Head of caudate nucleus (tissue), 42 donors: ENCODE results near the gene SLC37A1.
A peak's percentile ranks its signal among the peaks of the same experiment; 100 is the strongest.

ENCODE experiments used
- DNase-seq, 42 donors: peaks; one replicate each; pipeline versions ENCODE4 v3.0.0 to v3.0.0-alpha.2; 2020 to 2021; ENCODE audit warnings: mixed read lengths in 7 of 42
- intact Hi-C: fragments of 100-400 bp; cut with DNase I; formaldehyde crosslinking; loops from one replicate; pipeline ENCODE4 v1.15.0; 2022

SLC37A1 gene

GRCh38 chr21:42536601-42537000, 22.9 kb downstream of the SLC37A1 start:
- intact Hi-C loops, result no loop called here
- peak in 2 of 42 donors; percentile 10 to 13 for DNase-seq

DNA sequence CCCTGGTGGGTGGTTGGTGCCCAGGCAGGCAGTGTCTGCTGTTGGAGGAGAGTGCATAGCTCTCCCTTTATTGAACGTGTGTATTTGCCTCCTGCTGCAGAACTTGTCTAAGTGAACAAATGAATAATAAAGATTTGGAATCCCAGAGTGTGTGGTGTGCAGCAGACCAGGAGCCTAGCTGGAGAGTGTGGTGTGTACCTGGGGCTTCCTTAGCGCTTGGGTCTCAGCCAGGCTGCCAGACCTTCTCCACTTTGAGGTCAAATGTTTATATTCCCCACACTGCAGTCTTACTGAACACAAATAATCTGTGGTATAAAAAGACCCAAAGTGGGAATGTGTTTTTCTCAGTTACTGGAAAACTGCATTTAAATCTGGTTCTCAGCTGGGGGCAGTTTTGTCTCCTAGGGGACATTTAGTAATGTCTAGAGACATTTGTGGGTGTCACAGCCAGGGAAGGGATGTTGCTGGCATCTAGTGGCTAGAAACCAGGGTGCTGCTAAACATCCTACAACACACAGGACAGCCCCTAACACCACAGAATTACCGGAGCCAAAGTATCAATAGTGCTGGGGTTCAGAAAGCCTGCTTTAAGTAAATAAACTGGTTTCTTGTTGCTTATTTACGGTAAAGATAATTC, 23.6 kb downstream of the SLC37A1 start:
- intact Hi-C loops, result no loop called here
- peak in 2 of 42 donors; percentile 9 to 17 for DNase-seq

DNA sequence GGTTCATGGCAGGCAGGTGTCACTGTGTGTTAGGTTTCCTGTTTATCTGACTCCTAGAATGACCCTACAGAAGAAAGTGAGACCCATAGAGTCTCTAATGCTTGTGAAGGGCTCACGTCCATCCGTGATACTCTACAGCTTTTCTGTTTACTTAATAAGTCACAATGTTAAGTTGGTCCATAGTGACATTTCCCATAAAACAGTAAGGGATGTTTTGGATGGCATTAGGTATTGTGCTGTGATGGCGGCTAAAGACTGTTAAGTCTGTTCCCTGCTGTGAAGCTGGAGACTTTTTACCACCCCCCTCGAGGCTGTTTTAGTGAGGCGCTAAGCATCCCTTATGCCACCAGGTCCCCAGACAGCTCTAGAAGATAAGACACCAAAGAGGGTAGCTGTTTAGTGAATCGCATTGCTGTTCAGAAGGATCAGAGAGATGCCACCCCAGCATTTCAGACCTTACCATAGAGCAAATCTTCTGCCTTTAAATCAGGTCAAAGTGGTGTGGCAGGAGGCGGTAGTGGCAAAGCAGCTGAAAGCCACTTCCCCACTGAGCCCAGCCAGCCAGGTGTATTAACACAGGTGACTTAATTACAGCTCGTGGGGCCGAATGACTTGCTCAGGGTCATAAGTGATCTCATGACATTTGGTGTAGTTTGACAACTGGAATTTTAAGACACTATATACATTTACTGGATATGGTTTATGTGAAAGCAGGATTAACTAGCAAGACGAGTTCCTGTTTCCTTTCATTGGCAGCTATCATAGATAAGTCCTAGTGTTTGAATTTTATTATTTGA, 25.0 kb downstream of the SLC37A1 start:
- intact Hi-C loops, result no loop called here
- peak in 1 of 42 donors; percentile 3 for DNase-seq

DNA sequence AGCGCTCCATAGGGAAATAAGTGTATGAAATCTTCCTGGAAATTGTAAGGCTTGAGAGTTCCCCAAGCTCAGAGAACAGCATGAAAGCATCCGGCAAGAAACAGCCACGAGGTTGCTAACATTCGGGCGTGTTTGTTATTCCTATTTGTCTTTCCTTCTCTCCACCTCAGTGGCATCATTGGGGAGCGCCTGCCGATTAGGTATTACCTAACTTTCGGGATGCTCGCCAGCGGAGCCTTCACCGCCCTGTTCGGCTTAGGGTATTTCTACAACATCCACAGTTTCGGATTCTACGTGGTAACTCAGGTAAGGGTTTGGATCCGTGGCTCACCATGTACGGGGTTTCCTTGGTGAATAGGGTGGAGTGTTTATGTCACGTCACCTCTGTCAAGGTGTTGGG, 25.7 kb downstream of the SLC37A1 start:
- DNase-seq, result peak in 1 of 42 donors; percentile 30
- intact Hi-C loops, result no loop called here

- no peak for DNase-seq
- intact Hi-C loops, result no loop called here
Measured at GRCh38 chr21:42539931-42540343, 26.3 kb downstream of the SLC37A1 start.

GRCh38 chr21:42540396-42540795, 26.7 kb downstream of the SLC37A1 start:
- intact Hi-C loops, result no loop called here
- peak in 1 of 42 donors; percentile 26 for DNase-seq

- intact Hi-C loops, result no loop called here
- DNase-seq, result peak in 1 of 42 donors; percentile 2
Measured at GRCh38 chr21:42541174-42541573, 27.5 kb downstream of the SLC37A1 start.

DNA sequence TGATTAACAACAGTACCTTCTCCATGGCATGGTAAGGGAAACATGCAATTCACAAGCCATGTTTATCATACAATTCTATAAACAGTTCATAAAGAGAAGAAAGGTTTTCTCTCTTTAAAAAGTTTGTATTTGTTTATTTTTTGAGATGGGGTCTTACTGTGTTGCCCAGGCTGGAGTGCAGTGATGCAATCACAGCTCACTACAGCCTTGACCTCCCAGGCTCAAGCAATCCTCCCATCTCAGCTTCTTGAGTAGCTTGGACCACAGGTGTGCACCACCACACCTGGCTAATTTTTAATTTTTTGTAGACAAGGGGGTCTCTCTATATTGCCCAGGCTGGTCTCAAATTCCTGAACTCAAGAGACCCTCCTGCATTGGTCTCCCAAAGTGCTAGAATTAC, 28.0 kb downstream of the SLC37A1 start:
- intact Hi-C loops, result no loop called here
- no peak for DNase-seq

DNA sequence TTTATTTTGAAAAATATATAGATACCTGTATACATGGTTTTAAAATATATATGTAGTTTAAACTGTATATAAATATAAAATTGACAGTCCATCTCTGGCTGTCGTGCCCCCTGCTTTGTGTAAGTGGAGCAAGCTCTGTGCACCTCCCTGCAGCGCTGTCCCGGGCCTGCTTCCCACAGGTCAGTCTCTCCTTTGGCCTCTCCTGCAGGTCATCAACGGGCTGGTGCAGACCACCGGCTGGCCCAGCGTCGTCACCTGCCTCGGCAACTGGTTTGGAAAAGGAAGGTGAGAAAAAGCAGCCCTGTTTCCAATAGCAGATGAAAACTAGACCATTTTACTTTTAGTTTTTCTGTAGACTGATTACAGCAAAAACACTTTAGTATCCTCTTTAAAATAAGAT, 28.5 kb downstream of the SLC37A1 start:
- intact Hi-C loops, result no loop called here
- DNase-seq, result peak in 1 of 42 donors; percentile 18

GRCh38 chr21:42542596-42542995, 28.9 kb downstream of the SLC37A1 start:
- DNase-seq, result peak in 1 of 42 donors; percentile 30
- intact Hi-C loops, result no loop called here

- intact Hi-C loops, result no loop called here
- peak in 3 of 42 donors; percentile 17 to 25 (median 19) for DNase-seq
Measured at GRCh38 chr21:42543106-42543847, 29.6 kb downstream of the SLC37A1 start.

DNA sequence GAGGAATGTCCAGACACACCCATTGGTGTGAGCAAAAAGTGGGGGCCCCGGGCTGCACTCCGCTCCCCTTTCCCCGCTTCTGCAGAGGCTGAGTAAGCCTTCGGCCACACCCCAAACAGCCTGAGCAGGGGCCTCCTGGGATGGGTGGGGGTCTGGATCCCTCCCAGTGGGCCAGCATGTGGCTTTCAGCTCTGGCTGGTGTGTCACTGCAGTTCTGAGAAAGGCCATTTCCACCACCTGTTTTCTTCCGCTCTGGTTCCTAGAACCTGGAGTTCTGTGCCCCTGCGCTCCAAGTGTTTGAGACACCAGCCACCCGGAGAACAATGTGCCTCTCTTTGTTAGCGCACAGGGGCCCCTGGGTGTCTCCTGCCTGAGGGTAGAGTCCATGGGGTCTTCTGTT, 30.9 kb downstream of the SLC37A1 start:
- no peak for DNase-seq
- intact Hi-C loops, result no loop called here

DNA sequence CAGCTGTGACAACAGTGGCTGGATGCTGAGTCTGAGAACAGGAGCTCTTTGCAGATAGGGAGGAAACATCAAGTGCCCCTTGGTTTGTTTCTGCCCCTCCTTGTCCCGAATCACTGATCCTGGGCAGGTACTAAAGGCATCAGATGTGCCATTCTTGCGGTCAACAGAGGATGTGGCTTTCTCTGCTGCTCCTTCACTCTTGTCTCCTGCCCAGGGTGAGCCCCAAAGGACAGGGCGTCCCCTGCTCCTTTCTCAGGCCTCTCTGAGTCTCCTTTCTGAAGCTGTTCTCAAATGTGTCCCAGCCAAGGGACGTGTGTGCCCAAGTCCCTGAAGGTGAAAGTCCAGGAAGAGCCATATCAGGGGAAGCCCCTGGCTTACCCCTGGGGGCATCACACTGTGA, 31.7 kb downstream of the SLC37A1 start:
- intact Hi-C loops, result no loop called here
- DNase-seq, result no peak

DNA sequence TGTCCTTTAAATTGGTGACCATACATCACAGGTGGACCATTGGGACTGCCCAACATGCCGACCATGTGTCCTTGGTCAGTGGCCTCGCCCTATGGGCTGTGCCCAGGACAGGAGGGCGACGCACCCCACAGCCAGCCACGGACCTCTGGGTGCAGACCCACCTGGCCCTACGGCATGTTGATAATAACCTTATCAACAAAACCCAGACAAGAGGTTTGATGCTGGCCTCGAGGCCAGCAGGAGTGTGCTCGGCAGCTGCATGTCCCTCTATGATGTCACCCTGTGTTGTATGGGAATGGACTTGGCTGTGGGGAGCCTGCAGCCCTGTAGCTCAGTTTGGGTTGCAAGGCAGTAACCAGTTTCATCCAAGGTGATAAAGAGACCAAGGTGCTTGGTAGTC, 32.1 kb downstream of the SLC37A1 start:
- intact Hi-C loops, result no loop called here
- no peak for DNase-seq

GRCh38 chr21:42546433-42546832, 32.8 kb downstream of the SLC37A1 start:
- no peak for DNase-seq
- intact Hi-C loops, result no loop called here

GRCh38 chr21:42547001-42547905, 33.6 kb downstream of the SLC37A1 start:
- peak in 1 of 42 donors; percentile 14 for DNase-seq
- intact Hi-C loops, result no loop called here

GRCh38 chr21:42547906-42548365, 34.3 kb downstream of the SLC37A1 start:
- intact Hi-C loops, result no loop called here
- peak in 1 of 42 donors; percentile 1 for DNase-seq

DNA sequence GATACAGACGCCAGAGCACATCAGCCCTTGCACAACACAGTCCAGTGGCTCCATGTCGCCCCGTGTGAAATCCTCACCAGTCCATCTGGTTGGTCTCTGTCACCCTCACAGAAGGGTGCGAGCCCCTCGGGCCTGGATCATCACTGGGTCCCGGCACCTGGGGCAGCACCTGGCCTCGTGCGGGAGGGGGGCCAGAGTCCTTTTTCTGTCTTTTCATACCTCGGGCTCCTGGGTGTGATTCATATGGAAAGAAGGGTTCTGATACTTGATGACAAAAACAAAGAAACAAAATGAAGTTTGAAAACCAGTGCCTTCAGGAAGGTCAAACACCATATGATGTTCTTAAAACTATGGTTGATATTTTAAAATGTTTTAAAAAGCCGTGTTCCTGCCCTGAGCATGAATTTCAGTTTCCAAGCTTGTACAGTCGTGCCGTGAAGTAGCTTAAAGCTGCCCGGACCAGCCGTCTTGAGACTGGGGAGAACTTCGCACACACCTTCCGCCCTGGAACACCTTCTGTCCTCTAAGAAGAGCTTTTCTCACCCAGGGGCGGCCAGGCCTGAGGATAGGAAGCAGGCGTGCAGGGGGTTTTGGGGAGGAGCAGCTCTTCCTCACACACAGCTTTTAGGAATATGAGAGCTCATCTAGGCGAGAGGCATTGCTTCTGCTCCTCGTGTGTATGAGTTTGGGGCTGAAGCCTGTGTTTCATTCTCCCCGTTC, 35.2 kb downstream of the SLC37A1 start:
- intact Hi-C loops, result no loop called here
- peak in 3 of 42 donors; percentile 3 to 18 (median 4) for DNase-seq
